ENCODE data around the gene ULK4. TPM values are rescaled to one million over a fixed set of nuclear protein-coding genes. Genes with fewer than 3 reads are reported as not detected.

The ULK4 gene
- polyA plus RNA-seq, 1 of the 3 experiments (the other 2 are of a cell fraction), result 6.2 TPM

DNA sequence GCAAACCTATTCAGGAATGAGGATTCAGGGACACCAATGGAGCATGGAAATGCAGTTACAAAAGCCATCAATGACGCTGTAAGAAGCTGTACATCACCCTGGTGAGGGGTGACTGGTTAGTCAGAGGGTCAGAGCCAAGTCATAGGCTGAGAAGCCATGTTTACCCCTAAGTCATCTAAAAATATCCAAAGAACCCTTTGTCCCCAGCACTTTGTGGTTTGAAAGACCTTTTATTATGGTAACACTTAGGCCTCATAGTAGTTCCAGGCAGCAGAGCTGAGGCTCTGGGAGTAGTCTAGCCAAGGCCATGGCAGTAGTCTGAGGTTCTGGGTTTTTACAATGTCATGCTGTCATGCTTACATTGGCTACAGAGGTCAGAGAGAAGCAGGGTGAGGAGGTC lies 631.4 kb downstream of the ULK4 start:
- TF ChIP-seq FOXJ3 (CRISPR knock-in tag; IDR thresholded peaks at IDR 0.05) (no peak), GABPA (IDR thresholded peaks at IDR 0.05; ENCODE audit: low read depth) (no peak), YY1 (IDR thresholded peaks at IDR 0.05; ENCODE audit: low read depth) (no peak), RFX5 (IDR thresholded peaks at IDR 0.05; ENCODE audit: low read length) (no peak), NFIC (IDR thresholded peaks at IDR 0.05; ENCODE audit: borderline replicate concordance) (no peak), FOXM1 (IDR thresholded peaks at IDR 0.05; ENCODE audit: low read depth) (no peak), TAF1 (IDR thresholded peaks at IDR 0.05; ENCODE audit: borderline replicate concordance, low read depth, low read length) (no peak), TEAD4 (IDR thresholded peaks at IDR 0.05; ENCODE audit: borderline replicate concordance, insufficient read depth) (no peak)
- TF ChIP-seq, protein P1, sequence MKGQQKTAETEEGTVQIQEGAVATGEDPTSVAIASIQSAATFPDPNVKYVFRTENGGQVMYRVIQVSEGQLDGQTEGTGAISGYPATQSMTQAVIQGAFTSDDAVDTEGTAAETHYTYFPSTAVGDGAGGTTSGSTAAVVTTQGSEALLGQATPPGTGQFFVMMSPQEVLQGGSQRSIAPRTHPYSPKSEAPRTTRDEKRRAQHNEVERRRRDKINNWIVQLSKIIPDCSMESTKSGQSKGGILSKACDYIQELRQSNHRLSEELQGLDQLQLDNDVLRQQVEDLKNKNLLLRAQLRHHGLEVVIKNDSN (IDR thresholded peaks at IDR 0.05; ENCODE audit: borderline replicate concordance, low read depth), result no peak
- TF ChIP-seq, protein P2, sequence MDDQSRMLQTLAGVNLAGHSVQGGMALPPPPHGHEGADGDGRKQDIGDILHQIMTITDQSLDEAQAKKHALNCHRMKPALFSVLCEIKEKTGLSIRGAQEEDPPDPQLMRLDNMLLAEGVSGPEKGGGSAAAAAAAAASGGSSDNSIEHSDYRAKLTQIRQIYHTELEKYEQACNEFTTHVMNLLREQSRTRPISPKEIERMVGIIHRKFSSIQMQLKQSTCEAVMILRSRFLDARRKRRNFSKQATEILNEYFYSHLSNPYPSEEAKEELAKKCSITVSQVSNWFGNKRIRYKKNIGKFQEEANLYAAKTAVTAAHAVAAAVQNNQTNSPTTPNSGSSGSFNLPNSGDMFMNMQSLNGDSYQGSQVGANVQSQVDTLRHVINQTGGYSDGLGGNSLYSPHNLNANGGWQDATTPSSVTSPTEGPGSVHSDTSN (IDR thresholded peaks at IDR 0.05), result no peak
- H3F3A ChIP-seq (replicated peaks; ENCODE audit: insufficient read depth), result peaks cover 8% of the 10 kb centered on the region
- H4K20me1 ChIP-seq (ENCODE audit: insufficient read depth), result no peaks in the 10 kb centered on the region
- no peaks in the 10 kb centered on the region for H3K9me3 ChIP-seq
- no peak overlapping the region for H2AFZ ChIP-seq (ENCODE audit: low read depth)
- ChIA-PET POLR2A (no interaction called here), CTCF (interaction anchor here (2.7 kb wide), 1 partner anchor 10 kb away, joined by 14 read pairs; no protein-coding TSS in a partner anchor)
- no peak overlapping the region for H3K9ac ChIP-seq
- peak overlapping the region; percentile 29 to 32; a peak in 3 of 4 replicates for H3K27ac ChIP-seq (ENCODE audit: low read depth in 2 of 2, low read length in 1 of 2)
- no peaks in the 10 kb centered on the region for H3K79me2 ChIP-seq (ENCODE audit: insufficient read depth)
- no peak for DNase-seq
- no peak overlapping the region for H3K4me3 ChIP-seq (ENCODE audit: low read depth in 2 of 2, low read length in 1 of 2)
- no peaks in the 10 kb centered on the region for H3K9me2 ChIP-seq
- H3K4me2 ChIP-seq, result peak overlapping the region; percentile 45
- no peaks in the 10 kb centered on the region for H3K27me3 ChIP-seq (ENCODE audit: insufficient read depth)
- H3K4me1 ChIP-seq (ENCODE audit: control insufficient read depth in 1 of 2, insufficient read depth in 2 of 2, low read depth in 1 of 2, low read length in 1 of 2), result peaks cover 14 to 20% of the 10 kb centered on the region in 2 experiments; a peak in 3 of 4 replicates
- H3K36me3 ChIP-seq (replicated peaks in 1 of 2; ENCODE audit: control insufficient read depth in 1 of 2, insufficient read depth in 2 of 2, low read length in 1 of 2), result no peaks in the 10 kb centered on the region
- WGBS (ENCODE audit: low lambda C conversion rate), result 33% methylated on average over 1 of the region's 1 CpG

DNA sequence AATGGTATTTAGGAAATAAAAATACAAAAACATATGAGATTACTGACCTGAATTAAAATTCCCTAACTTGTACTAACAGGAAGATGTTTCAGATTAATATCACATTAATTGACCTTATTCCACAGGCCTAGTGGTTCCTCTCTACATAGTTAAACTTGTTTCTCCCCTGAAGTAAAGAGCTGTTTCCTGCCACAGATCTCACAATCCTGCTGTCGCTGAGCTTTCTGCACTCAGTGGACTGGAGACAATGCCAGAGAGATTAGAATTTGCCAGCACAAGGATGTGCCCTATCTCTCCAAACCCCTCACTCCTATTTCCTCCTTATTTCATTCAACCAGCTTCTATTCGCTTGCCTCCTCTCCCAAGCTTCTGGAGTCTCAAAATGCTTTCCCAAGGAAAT lies 632.0 kb downstream of the ULK4 start:
- ChIA-PET POLR2A (no interaction called here), CTCF (interaction anchor here (0.9 to 2.7 kb wide), 2 partner anchors 11 to 23 kb away, joined by 3 to 14 read pairs; no protein-coding TSS in a partner anchor)
- H3K4me2 ChIP-seq, result peak overlapping the region; percentile 45

More for the DNA sequence above, 632.0 kb downstream of the ULK4 start:
- Histone ChIP-seq H4K20me1 (ENCODE audit: insufficient read depth) (no peaks in the 10 kb centered on the region), H3K9me3 (no peaks in the 10 kb centered on the region), H3K36me3 (replicated peaks in 1 of 2; ENCODE audit: control insufficient read depth in 1 of 2, insufficient read depth in 2 of 2, low read length in 1 of 2) (no peaks in the 10 kb centered on the region), H3K9ac (no peak overlapping the region), H3K27ac (ENCODE audit: low read depth in 2 of 2, low read length in 1 of 2) (peak overlapping the region; percentile 29 to 32; a peak in 3 of 4 replicates), H2AFZ (ENCODE audit: low read depth) (no peak overlapping the region), H3F3A (replicated peaks; ENCODE audit: insufficient read depth) (peaks cover 8% of the 10 kb centered on the region), H3K79me2 (ENCODE audit: insufficient read depth) (no peaks in the 10 kb centered on the region), H3K9me2 (no peaks in the 10 kb centered on the region), H3K4me3 (ENCODE audit: low read depth in 2 of 2, low read length in 1 of 2) (no peak overlapping the region), H3K27me3 (ENCODE audit: insufficient read depth) (no peaks in the 10 kb centered on the region), H3K4me1 (ENCODE audit: control insufficient read depth in 1 of 2, insufficient read depth in 2 of 2, low read depth in 1 of 2, low read length in 1 of 2) (peaks cover 14 to 20% of the 10 kb centered on the region in 2 experiments; a peak in 3 of 4 replicates)
- DNase-seq, result no peak
- TF ChIP-seq, protein P3, sequence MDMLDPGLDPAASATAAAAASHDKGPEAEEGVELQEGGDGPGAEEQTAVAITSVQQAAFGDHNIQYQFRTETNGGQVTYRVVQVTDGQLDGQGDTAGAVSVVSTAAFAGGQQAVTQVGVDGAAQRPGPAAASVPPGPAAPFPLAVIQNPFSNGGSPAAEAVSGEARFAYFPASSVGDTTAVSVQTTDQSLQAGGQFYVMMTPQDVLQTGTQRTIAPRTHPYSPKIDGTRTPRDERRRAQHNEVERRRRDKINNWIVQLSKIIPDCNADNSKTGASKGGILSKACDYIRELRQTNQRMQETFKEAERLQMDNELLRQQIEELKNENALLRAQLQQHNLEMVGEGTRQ (IDR thresholded peaks at IDR 0.05; ENCODE audit: borderline replicate concordance, low read depth, low read length), result no peak
- TF ChIP-seq SMC3 (IDR thresholded peaks at IDR 0.05; ENCODE audit: low read depth, low read length) (no peak), YY1 (IDR thresholded peaks at IDR 0.05; ENCODE audit: low read depth) (no peak), FOXJ3 (CRISPR knock-in tag; IDR thresholded peaks at IDR 0.05) (no peak), TEAD4 (IDR thresholded peaks at IDR 0.05; ENCODE audit: borderline replicate concordance, insufficient read depth) (no peak), FOXM1 (IDR thresholded peaks at IDR 0.05; ENCODE audit: low read depth) (no peak)
- TF ChIP-seq, protein P4, sequence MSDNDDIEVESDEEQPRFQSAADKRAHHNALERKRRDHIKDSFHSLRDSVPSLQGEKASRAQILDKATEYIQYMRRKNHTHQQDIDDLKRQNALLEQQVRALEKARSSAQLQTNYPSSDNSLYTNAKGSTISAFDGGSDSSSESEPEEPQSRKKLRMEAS (IDR thresholded peaks at IDR 0.05; ENCODE audit: low read depth), result no peak
- 29% methylated on average over 2 of the region's 2 CpGs for WGBS (ENCODE audit: low lambda C conversion rate)
